NCI-H2171 treated with DMSO at 0.1 percent for 48 hours (cell line): ENCODE results near the gene ARFGEF3.
"Not testable (repeated sequence)": the region's sequence is repeated elsewhere in the genome, so short reads cannot be mapped to it uniquely, and the experiment has no call there.

Source experiments
- DNase-seq: peaks from one replicate; lab custom pipeline; 2025; lab: John Stamatoyannopoulos, UW

The ARFGEF3 gene

DNA sequence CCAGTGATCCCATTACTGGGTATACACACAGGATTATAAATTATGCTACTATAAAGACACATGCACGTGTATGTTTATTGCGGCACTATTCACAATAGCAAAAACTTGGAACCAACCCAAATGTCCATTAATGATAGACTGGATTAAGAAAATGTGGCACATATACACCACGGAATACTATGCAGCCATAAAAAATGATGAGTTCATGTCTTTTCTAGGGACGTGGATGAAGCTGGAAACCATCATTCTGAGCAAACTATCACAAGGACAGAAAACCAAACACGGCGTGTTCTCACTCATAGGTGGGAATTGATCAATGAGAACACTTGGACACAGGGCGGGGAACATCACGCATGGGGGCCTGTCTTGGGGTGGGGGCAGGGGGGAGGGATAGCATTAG lies 206.9 kb downstream of the ARFGEF3 start:
- not testable (repeated sequence) for DNase-seq

GRCh38 chr6:138370631-138371451 lies 209.1 kb downstream of the ARFGEF3 start:
- DNase-seq = no peak

DNA sequence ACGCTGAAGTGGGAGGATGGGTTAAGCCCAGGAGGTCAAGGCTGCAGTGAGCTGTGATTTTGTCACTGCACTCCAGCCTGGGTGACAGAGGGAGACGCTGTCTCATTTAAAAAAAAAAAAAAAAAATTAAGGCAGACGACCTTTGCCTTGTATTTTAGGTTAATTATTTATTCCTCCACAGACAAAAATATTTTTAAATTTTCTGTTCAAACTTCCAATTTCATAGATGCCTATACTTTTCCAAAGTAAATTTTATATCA lies 209.6 kb downstream of the ARFGEF3 start:
- no peak for DNase-seq

- no peak for DNase-seq
Observed at GRCh38 chr6:138371720-138372119, 210.0 kb downstream of the ARFGEF3 start.

GRCh38 chr6:138372711-138373463 lies 211.1 kb downstream of the ARFGEF3 start:
- no peak for DNase-seq

DNA sequence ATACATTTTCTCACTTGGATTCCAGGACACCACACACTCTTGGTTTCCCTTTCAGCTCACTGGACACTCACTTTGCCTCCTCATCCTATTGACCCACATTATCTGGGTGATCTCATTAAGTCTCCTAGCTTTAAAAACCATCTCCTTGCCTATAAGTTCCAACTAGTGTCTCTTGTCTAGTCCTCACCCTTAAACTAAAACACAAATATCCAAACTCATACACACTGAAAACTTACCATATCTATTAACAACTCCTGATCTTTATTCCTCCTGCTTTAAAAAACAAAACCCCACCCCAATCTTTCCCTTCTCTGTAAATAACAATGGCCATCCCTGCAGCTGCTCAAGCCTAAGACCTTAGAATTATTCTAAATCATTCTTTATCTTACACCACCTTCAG lies 212.5 kb downstream of the ARFGEF3 start:
- no peak for DNase-seq

DNA sequence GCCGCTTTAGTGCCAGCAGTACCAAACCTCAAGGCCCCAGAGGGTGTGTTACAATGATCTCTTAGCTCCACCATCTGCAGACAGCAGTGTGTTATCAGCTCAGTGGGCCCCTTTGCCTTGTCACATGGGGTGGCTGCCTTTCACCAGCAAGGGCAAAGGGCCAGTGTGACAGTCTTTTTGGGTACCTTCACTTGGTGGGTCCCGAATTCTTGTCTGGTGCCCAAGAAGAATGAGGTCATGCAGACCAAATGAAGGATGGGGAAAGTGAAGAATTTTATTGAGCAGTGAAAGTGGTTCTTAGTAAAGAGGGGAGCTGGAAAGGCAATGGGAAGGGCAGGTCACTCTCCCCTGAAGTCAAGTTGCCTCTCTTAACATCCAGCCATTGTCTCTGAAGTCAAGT lies 213.1 kb downstream of the ARFGEF3 start:
- DNase-seq = no peak

DNA sequence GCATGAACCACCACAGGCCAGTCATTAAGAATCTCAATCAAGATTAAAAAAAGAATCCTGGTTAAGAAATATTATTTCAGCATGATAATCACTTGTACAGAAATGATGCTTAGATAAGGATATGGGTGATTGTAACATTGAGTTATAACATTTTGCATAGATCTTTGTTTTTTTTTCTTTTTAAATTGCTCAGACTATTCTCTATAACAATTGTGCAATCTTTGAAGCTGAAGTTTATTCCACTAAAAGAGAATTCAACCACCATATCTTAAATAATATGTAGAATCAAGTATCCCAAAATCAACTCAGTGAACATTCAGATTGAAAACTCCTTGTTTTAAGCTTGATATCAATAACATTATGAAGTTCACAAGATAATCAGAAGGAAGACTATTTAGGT lies 215.3 kb downstream of the ARFGEF3 start:
- DNase-seq = no peak

- no peak for DNase-seq
Observed at GRCh38 chr6:138377844-138378243, 216.1 kb downstream of the ARFGEF3 start, which contains the start of gene SMIM28. SMIM28 (plus strand) TSS chr6:138377905; CDS start chr6:138378073, 168 bp downstream.

GRCh38 chr6:138378463-138378862 lies 216.7 kb downstream of the ARFGEF3 start:
- DNase-seq = no peak

GRCh38 chr6:138382498-138383265 lies 220.9 kb downstream of the ARFGEF3 start:
- DNase-seq = no peak

DNA sequence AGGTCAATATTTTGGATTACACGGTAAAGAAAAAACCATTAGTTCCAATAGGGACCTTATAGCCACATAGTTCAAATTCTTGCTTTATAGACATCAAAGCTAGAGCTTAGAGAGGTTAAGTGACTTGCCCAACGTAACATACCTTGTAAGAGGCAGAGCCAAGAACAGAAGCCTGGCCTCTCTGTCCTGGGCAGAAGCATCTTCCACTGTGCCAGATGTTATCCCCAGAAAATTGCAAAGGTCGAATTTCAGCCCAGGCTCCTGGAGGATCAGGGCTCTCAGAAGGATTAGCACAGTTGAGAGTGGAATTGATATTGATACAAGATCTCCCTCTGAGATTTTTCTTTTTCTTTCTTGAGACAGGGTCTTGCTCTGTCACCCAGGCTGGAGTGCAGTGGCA lies 222.0 kb downstream of the ARFGEF3 start:
- peak; percentile 51 for DNase-seq

- no peak for DNase-seq
Observed at GRCh38 chr6:138386897-138387296, 225.2 kb downstream of the ARFGEF3 start.

DNA sequence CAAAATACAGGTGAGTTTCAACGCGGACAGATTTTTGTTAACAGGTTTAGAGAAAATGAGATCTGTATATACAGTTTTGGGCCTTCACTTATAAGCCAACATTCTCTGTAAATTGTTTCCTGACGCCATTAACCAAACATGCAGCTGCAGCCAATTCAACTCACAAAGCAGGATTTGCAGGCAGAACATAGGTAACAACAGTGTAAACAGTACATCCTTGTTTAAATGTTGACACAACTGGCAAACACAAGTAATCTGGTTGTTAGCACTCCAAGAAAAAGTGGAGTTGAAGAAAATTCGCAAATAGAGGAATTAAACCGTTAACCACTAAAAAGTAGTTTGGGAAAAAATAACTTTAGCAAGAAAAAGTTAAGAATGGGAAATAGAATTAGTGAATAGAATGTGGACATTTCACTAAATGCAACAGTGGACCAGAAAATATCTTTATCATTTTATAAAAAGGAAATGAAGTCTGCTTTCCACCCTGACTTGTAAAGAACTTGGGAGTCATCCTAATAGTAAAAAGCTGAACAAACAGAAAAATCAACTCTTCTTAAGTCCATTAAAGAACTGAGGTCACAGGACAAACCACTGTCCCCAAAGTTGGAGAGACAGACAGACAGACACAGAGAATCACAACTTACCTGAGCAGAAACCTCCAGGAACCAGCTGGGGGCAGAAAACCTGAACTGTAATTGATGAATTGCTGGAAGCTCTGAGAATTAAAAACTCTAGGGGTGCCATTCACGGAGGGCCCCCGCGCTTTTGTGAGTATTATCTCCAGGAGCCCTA lies 226.0 kb downstream of the ARFGEF3 start:
- no peak for DNase-seq

- no peak for DNase-seq
Observed at GRCh38 chr6:138389551-138389950, 227.8 kb downstream of the ARFGEF3 start.
